Mesodermal cell (in vitro differentiated cells): Measurements from ENCODE around the gene KCNK1.

Experiments
- H3K27ac ChIP-seq: 2 replicates; pipeline ENCODE4 v1.7.0; 2013; ENCODE audit warnings: mild to moderate bottlenecking, low read depth, low read length, moderate library complexity; ENCODE audit not compliant: severe bottlenecking
- H3K36me3 ChIP-seq: 2 replicates; pipeline ENCODE4 v1.7.1; 2013; ENCODE audit warnings: mild to moderate bottlenecking, low read length, moderate library complexity; ENCODE audit not compliant: control insufficient read depth, insufficient read depth
- H3K4me1 ChIP-seq: one replicate; pipeline ENCODE4 v1.7.1; 2013; ENCODE audit warnings: mild to moderate bottlenecking, low read length; ENCODE audit not compliant: insufficient read depth, control insufficient read depth, poor library complexity, severe bottlenecking
- H3K4me3 ChIP-seq: 2 replicates; pipeline ENCODE4 v1.7.0; 2013; ENCODE audit warnings: low read length, control low read depth, mild to moderate bottlenecking; ENCODE audit not compliant: insufficient read depth, poor library complexity, severe bottlenecking; ENCODE audit errors: extremely low read depth
- H3K9me3 ChIP-seq: 2 replicates; pipeline ENCODE4 v1.7.1; 2013; ENCODE audit warnings: mild to moderate bottlenecking, low read length, moderate library complexity; ENCODE audit not compliant: control insufficient read depth
- WGBS, 2 experiments: methylation state at CpG; one replicate each; pipeline ENCODE4 v1.1.5; 2013; ENCODE audit warnings: missing lambda C conversion rate in 2 of 2; ENCODE audit not compliant: insufficient coverage in 2 of 2; 5-methylcytosine and 5-hydroxymethylcytosine counted together

Gene KCNK1

DNA sequence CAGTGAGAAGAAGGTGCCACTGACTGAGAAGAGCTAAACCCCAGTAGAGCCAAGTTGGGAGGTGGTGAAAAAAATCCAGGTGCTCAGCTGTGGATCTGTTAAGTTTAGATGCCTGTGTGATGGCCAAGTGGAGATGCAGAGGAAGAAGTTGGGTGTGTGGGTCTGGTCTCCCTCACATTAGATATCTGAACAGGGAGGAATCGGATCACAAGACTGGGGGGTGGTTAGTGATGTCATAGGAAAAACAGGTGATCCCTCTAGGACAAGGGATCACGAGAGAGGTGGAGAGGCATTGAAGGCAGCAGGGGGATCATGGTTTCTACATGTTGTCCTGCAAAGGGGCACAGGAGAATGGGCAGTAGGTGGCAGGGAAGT lies 22.6 kb downstream of the KCNK1 start:
- Histone ChIP-seq H3K9me3 (no peaks in the 10 kb centered on the region), H3K36me3 (no peaks in the 10 kb centered on the region), H3K4me3 (no peak overlapping the region), H3K27ac (no peak overlapping the region), H3K4me1 (no peaks in the 10 kb centered on the region)
- 91 to 95% methylated on average over 2 of the region's 2 CpGs for WGBS, 2 experiments

DNA sequence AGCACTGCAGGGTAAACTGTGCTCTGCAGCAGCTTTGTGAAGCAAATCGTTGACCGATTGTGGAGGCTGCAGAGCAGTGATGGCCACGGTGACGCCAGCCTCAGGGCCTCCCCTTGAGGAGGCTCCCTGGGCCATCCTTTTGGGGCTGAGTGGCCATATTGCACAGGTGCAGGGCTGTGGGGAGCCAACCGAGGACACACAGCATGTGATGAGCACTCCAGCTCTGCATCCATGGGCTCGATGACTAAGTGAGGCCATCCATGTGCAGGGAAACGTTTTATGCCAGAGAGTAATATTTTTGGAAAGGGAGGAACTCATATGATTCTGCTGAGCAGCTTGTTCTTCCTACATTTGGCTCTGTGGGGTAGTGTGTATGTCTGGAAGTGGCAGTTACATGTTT lies 24.6 kb downstream of the KCNK1 start:
- H3K4me1 ChIP-seq = no peaks in the 10 kb centered on the region
- no peaks in the 10 kb centered on the region for H3K9me3 ChIP-seq
- 86 to 99% methylated on average over 7 of the region's 7 CpGs for WGBS, 2 experiments
- no peaks in the 10 kb centered on the region for H3K36me3 ChIP-seq
- no peak overlapping the region for H3K27ac ChIP-seq
- no peak overlapping the region for H3K4me3 ChIP-seq

- H3K9me3 ChIP-seq = no peaks in the 10 kb centered on the region
- no peaks in the 10 kb centered on the region for H3K4me1 ChIP-seq
- no peaks in the 10 kb centered on the region for H3K36me3 ChIP-seq
- H3K4me3 ChIP-seq = no peak overlapping the region
- 89 to 98% methylated on average over 3 to 4 of the region's 5 CpGs for WGBS, 2 experiments
- H3K27ac ChIP-seq = no peak overlapping the region
Observed at GRCh38 chr1:233639611-233640010, 25.7 kb downstream of the KCNK1 start.

GRCh38 chr1:233640179-233640578 lies 26.3 kb downstream of the KCNK1 start:
- Histone ChIP-seq H3K4me1 (no peaks in the 10 kb centered on the region), H3K36me3 (no peaks in the 10 kb centered on the region), H3K4me3 (no peak overlapping the region), H3K27ac (no peak overlapping the region), H3K9me3 (no peaks in the 10 kb centered on the region)
- 80% methylated on average over 1 of the region's 3 CpGs; no CpG with 5 or more reads in 1 of the 2 experiments for WGBS, 2 experiments

DNA sequence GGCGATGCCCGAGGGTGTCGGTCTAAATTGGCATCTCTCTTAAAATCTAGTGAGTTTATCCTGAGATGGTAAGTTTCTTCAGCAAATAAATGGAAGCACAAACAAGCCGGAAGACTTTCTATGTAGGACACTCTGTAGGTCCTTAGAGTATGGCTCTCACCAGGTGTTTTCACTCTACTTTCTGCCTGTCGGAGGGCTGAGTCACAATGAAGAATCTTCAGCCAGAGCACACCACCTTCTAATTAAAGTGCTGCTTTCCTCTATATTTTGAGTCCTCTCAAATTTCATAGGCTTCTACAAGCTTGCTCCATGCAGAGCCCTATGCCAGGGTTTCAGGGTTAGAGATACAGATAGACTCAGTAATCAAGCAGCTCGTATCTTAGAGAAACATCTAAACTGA lies 27.1 kb downstream of the KCNK1 start:
- Histone ChIP-seq H3K9me3 (no peaks in the 10 kb centered on the region), H3K27ac (no peak overlapping the region), H3K36me3 (no peaks in the 10 kb centered on the region), H3K4me3 (no peak overlapping the region), H3K4me1 (no peaks in the 10 kb centered on the region)
- WGBS, 2 experiments = 94 to 100% methylated on average over 3 to 4 of the region's 6 CpGs

GRCh38 chr1:233647073-233647472 lies 33.2 kb downstream of the KCNK1 start:
- H3K4me1 ChIP-seq = no peaks in the 10 kb centered on the region
- WGBS, 2 experiments = 97 to 100% methylated on average over 2 to 4 of the region's 4 CpGs
- H3K27ac ChIP-seq = no peak overlapping the region
- H3K36me3 ChIP-seq = no peaks in the 10 kb centered on the region
- H3K4me3 ChIP-seq = no peak overlapping the region
- H3K9me3 ChIP-seq = no peaks in the 10 kb centered on the region

DNA sequence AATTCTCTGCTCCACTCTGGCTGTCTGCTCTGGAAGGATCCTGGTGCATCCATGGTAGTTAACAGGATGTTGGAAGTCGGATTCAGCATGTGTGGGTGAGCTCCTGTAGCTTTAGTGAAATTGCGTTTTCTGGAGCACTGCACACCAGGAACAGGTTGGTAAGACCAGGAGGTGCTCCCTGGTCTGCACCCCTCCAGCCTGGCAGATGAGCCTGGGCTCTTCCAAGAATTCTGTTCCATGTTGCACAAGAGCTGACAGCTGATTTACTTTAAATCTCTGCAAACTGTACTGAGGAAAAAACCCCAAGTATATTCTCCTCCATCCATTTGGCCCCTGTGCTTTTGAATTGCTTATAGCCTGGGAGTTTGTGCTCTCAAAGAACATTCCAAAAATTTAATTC lies 33.7 kb downstream of the KCNK1 start:
- H3K4me3 ChIP-seq = no peak overlapping the region
- H3K4me1 ChIP-seq = no peaks in the 10 kb centered on the region
- WGBS, 2 experiments = 79 to 89% methylated on average over 2 of the region's 2 CpGs
- no peak overlapping the region for H3K27ac ChIP-seq
- no peaks in the 10 kb centered on the region for H3K9me3 ChIP-seq
- no peaks in the 10 kb centered on the region for H3K36me3 ChIP-seq

DNA sequence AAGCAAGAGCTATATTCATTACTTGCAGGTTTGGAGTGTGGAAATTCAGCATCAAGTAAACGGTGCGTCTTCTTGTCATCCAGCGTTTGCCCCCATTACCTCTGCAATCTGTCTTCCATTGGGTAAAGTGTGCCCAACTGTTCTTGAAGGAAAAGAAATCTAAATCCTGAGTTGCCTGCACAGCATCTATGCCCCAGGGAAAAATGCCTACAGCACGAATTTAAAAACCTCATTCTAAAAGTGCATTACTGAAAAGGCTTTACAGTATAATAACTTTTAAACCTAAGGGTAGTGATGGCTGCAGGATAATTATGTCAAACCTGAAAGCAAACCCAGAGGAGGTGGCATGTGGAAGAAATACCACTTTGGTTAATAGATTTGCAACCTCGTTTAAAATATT lies 37.2 kb downstream of the KCNK1 start:
- no peaks in the 10 kb centered on the region for H3K4me1 ChIP-seq
- 100% methylated on average over 3 of the region's 5 CpGs for WGBS, 2 experiments
- no peaks in the 10 kb centered on the region for H3K9me3 ChIP-seq
- no peaks in the 10 kb centered on the region for H3K36me3 ChIP-seq
- no peak overlapping the region for H3K27ac ChIP-seq
- H3K4me3 ChIP-seq = no peak overlapping the region

GRCh38 chr1:233651563-233652233 lies 37.8 kb downstream of the KCNK1 start:
- Histone ChIP-seq H3K36me3 (no peaks in the 10 kb centered on the region), H3K4me1 (no peaks in the 10 kb centered on the region), H3K27ac (no peak overlapping the region), H3K4me3 (no peak overlapping the region), H3K9me3 (no peaks in the 10 kb centered on the region)
- 84 to 86% methylated on average over 4 of the region's 5 CpGs for WGBS, 2 experiments

DNA sequence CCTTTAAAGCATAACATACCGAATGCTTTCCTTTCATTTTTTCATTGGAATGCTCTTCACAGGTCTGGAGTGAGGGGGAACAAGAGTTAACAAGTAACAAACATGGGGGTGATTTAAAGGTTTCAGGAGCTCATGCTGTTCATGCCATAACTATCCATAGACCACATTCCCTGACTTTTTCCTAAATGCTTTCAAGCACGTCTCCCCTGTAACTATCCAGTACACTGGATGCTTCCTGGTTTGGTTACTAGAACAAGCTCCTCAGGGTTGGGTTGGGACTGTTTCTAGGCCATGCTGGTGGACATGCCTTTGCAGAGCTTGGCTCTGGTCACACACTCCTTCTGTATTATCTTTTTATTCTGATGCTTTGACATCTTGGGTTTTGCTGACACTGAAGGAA lies 38.6 kb downstream of the KCNK1 start:
- Histone ChIP-seq H3K9me3 (no peaks in the 10 kb centered on the region), H3K4me1 (no peaks in the 10 kb centered on the region), H3K36me3 (no peaks in the 10 kb centered on the region), H3K27ac (no peak overlapping the region), H3K4me3 (no peak overlapping the region)
- 90 to 100% methylated on average over 1 of the region's 2 CpGs for WGBS, 2 experiments

- Histone ChIP-seq H3K4me3 (no peak overlapping the region), H3K36me3 (no peaks in the 10 kb centered on the region), H3K4me1 (no peaks in the 10 kb centered on the region), H3K27ac (no peak overlapping the region), H3K9me3 (no peaks in the 10 kb centered on the region)
- 91 to 95% methylated on average over 4 of the region's 5 CpGs for WGBS, 2 experiments
Observed at GRCh38 chr1:233654658-233655280, 40.9 kb downstream of the KCNK1 start.
